ENCODE data around the gene AGXT2.

DNA sequence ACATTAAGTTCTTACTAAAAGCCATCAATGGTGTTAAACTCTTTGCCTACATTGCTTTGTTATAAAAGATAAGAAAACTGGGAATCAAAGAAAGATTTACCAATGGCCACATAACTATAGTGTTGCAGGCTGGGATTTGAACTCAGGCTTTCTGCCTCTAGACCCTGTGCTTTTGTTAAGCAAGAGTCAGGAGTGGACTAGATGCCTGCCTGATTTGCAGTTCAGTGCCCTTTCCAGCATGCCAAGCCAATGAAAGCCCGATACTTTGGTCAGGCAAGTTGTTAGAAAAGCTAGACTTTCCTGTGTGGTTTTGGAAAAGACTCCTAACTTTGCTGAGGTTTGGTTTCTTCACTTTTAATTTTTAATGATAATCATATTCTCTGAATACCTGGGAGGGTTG is 21.4 kb upstream of the AGXT2 start:
- TF ChIP-seq CTCF (conservative IDR thresholded peaks at IDR 0.05; ENCODE audit: low read depth, low read length) (no peak), EZH2 (IDR thresholded peaks at IDR 0.05; ENCODE audit: low read length, unreplicated experiment) (no peak), EZH2phosphoT487 (IDR thresholded peaks at IDR 0.05; ENCODE audit: borderline replicate concordance, low read length) (no peak)
